Kidney epithelial cell (primary cell): ENCODE data around the gene PUM1. TPM values are rescaled to one million over a fixed set of nuclear protein-coding genes. Genes with fewer than 3 reads are reported as not detected.

Source experiments
- DNase-seq: peaks from one replicate; pipeline ENCODE4 v3.0.0-alpha.2; 2010; ENCODE audit warnings: low read depth
- H3K27me3 ChIP-seq: 2 replicates; pipeline ENCODE4 v1.6.0; 2011; ENCODE audit warnings: low read length; ENCODE audit not compliant: control insufficient read depth, insufficient read depth
- H3K36me3 ChIP-seq: 2 replicates; pipeline ENCODE4 v1.5.1; 2011; ENCODE audit warnings: low read length; ENCODE audit not compliant: control insufficient read depth, insufficient read depth
- H3K4me3 ChIP-seq: 2 replicates; pipeline ENCODE4 v1.5.1; 2011; ENCODE audit warnings: low read depth, mild to moderate bottlenecking, control low read depth, low read length
- CTCF ChIP-seq: IDR thresholded peaks from 2 replicates; pipeline ENCODE4 v1.5.1; 2011; ENCODE audit warnings: mild to moderate bottlenecking, moderate library complexity, low read length, control low read depth, inconsistent platforms; ENCODE audit not compliant: insufficient read depth, poor library complexity, severe bottlenecking
- total RNA-seq: library from RNA; depleted of rRNA; stranded (reverse); fragments of >200 nt; gene quantifications from 2 replicates; pipeline ENCODE4 v1.2.3, GENCODE V29; 2015

The PUM1 gene
- total RNA-seq, 1 donor from 2014 or later = 78.1 TPM

GRCh38 chr1:30899577-30900389 is 165.7 kb downstream of the PUM1 start:
- DNase-seq = no peak
- no peak overlapping the region for H3K4me3 ChIP-seq
- no peaks in the 10 kb centered on the region for H3K27me3 ChIP-seq
- no peak for TF ChIP-seq CTCF
- no peaks in the 10 kb centered on the region for H3K36me3 ChIP-seq

- TF ChIP-seq CTCF = no peak
- Histone ChIP-seq H3K27me3 (no peaks in the 10 kb centered on the region), H3K36me3 (no peaks in the 10 kb centered on the region), H3K4me3 (no peak overlapping the region)
- DNase-seq = no peak
These were observed 167.3 kb downstream of the PUM1 start for GRCh38 chr1:30898031-30898815.

GRCh38 chr1:30896905-30897304 is 168.6 kb downstream of the PUM1 start:
- H3K4me3 ChIP-seq = no peak overlapping the region
- DNase-seq = no peak
- no peak for TF ChIP-seq CTCF
- no peaks in the 10 kb centered on the region for H3K36me3 ChIP-seq
- H3K27me3 ChIP-seq = no peaks in the 10 kb centered on the region

- DNase-seq = no peak
- H3K27me3 ChIP-seq = no peaks in the 10 kb centered on the region
- H3K4me3 ChIP-seq = no peak overlapping the region
- H3K36me3 ChIP-seq = no peaks in the 10 kb centered on the region
- TF ChIP-seq CTCF = no peak
These were observed 169.4 kb downstream of the PUM1 start for GRCh38 chr1:30895944-30896660.

GRCh38 chr1:30895382-30895943 is 170.1 kb downstream of the PUM1 start:
- Histone ChIP-seq H3K27me3 (no peaks in the 10 kb centered on the region), H3K36me3 (no peaks in the 10 kb centered on the region), H3K4me3 (no peak overlapping the region)
- no peak for DNase-seq
- TF ChIP-seq CTCF = no peak
